MM.1S (cell line): ENCODE results near the gene DGKI.
A peak's percentile ranks its signal among the peaks of the same experiment; 100 is the strongest.

Experiments used
- DNase-seq: peaks from one replicate; pipeline ENCODE4 v3.0.0-alpha.2; 2015
- H2AFZ ChIP-seq: fragments of 300-600 bp; sonication (generic); 2 replicates; pipeline ENCODE4 v1.6.0; 2016; ENCODE audit warnings: antibody characterized with exemption, low read length
- H3F3A ChIP-seq: fragments of 300-600 bp; sonication (generic); 2 replicates; pipeline ENCODE4 v1.6.1; 2016; ENCODE audit warnings: mild to moderate bottlenecking, antibody characterized with exemption, low read length, moderate library complexity, mixed read lengths; ENCODE audit not compliant: insufficient read depth
- H3K27ac ChIP-seq: fragments of 300-600 bp; sonication (generic); 2 replicates; pipeline ENCODE4 v1.5.1; 2016; ENCODE audit warnings: mild to moderate bottlenecking, low read length
- H3K27me3 ChIP-seq: fragments of 300-600 bp; sonication (generic); replicated peaks from 2 replicates; pipeline ENCODE4 v1.6.0; 2016; ENCODE audit warnings: low read length; ENCODE audit not compliant: insufficient read depth
- H3K36me3 ChIP-seq: fragments of 300-600 bp; sonication (generic); replicated peaks from 2 replicates; pipeline ENCODE4 v1.6.1; 2016; ENCODE audit warnings: mild to moderate bottlenecking, low read length, mixed read lengths; ENCODE audit not compliant: insufficient read depth
- H3K4me1 ChIP-seq: fragments of 300-600 bp; sonication (generic); 2 replicates; pipeline ENCODE4 v1.6.1; 2016; ENCODE audit warnings: low read length, mixed read lengths
- H3K4me2 ChIP-seq: fragments of 300-600 bp; sonication (generic); 2 replicates; pipeline ENCODE4 v1.6.0; 2016; ENCODE audit warnings: low read depth, low read length
- H3K4me3 ChIP-seq: fragments of 300-600 bp; sonication (generic); 2 replicates; pipeline ENCODE4 v1.5.1; 2016; ENCODE audit warnings: low read length, mixed read lengths
- H3K79me2 ChIP-seq: fragments of 300-600 bp; sonication (generic); 2 replicates; pipeline ENCODE4 v1.6.1; 2016; ENCODE audit warnings: mixed run types, low read length, mixed read lengths
- H3K9ac ChIP-seq: fragments of 300-600 bp; sonication (generic); 2 replicates; pipeline ENCODE4 v1.6.1; 2016; ENCODE audit warnings: low read length, mixed read lengths
- H3K9me2 ChIP-seq: fragments of 300-600 bp; sonication (generic); replicated peaks from 2 replicates; pipeline ENCODE4 v1.6.1; 2016; ENCODE audit warnings: mild to moderate bottlenecking, low read length, mixed read lengths; ENCODE audit not compliant: insufficient read depth
- H3K9me3 ChIP-seq: fragments of 300-600 bp; sonication (generic); replicated peaks from 2 replicates; pipeline ENCODE4 v1.6.1; 2016; ENCODE audit warnings: mild to moderate bottlenecking, low read length, mixed read lengths; ENCODE audit not compliant: insufficient read depth
- H4K20me1 ChIP-seq: fragments of 300-600 bp; sonication (generic); 2 replicates; pipeline ENCODE4 v1.6.1; 2016; ENCODE audit warnings: mild to moderate bottlenecking, low read length, moderate library complexity, mixed read lengths; ENCODE audit not compliant: insufficient read depth
- EZH2 ChIP-seq: fragments of 300-600 bp; sonication (generic); optimal IDR thresholded peaks from 2 replicates; pipeline ENCODE3; 2017; ENCODE audit warnings: low read depth, mild to moderate bottlenecking, antibody characterized with exemption, low read length, mixed read lengths
- EZH2phosphoT487 ChIP-seq: fragments of 300-600 bp; sonication (generic); IDR thresholded peaks from 2 replicates; pipeline ENCODE4 v1.6.1; 2018; ENCODE audit warnings: antibody characterized with exemption, low read length
- TF ChIP-seq, protein P1 (sequence below): fragments of 300-600 bp; sonication (generic); IDR thresholded peaks from 2 replicates; pipeline ENCODE4 v1.5.1; 2016; ENCODE audit warnings: antibody characterized with exemption, low read length, mixed read lengths

DGKI gene

GRCh38 chr7:137443616-137444015, 403.2 kb downstream of the DGKI start:
- no peaks in the 10 kb centered on the region for H3K9me3 ChIP-seq
- H3F3A ChIP-seq = no peaks in the 10 kb centered on the region
- H3K27me3 ChIP-seq = no peaks in the 10 kb centered on the region
- H3K79me2 ChIP-seq = no peaks in the 10 kb centered on the region
- no peak overlapping the region for H3K4me3 ChIP-seq
- no peaks in the 10 kb centered on the region for H4K20me1 ChIP-seq
- H3K9ac ChIP-seq = no peak overlapping the region
- TF ChIP-seq, protein P1, sequence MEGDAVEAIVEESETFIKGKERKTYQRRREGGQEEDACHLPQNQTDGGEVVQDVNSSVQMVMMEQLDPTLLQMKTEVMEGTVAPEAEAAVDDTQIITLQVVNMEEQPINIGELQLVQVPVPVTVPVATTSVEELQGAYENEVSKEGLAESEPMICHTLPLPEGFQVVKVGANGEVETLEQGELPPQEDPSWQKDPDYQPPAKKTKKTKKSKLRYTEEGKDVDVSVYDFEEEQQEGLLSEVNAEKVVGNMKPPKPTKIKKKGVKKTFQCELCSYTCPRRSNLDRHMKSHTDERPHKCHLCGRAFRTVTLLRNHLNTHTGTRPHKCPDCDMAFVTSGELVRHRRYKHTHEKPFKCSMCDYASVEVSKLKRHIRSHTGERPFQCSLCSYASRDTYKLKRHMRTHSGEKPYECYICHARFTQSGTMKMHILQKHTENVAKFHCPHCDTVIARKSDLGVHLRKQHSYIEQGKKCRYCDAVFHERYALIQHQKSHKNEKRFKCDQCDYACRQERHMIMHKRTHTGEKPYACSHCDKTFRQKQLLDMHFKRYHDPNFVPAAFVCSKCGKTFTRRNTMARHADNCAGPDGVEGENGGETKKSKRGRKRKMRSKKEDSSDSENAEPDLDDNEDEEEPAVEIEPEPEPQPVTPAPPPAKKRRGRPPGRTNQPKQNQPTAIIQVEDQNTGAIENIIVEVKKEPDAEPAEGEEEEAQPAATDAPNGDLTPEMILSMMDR = no peak
- no peak for TF ChIP-seq EZH2
- TF ChIP-seq EZH2phosphoT487 = no peak
- H3K4me1 ChIP-seq = no peaks in the 10 kb centered on the region
- H3K27ac ChIP-seq = no peak overlapping the region
- DNase-seq = peak; percentile 32
- H3K9me2 ChIP-seq = no peaks in the 10 kb centered on the region
- no peaks in the 10 kb centered on the region for H3K36me3 ChIP-seq
- H2AFZ ChIP-seq = no peak overlapping the region
- H3K4me2 ChIP-seq = no peak overlapping the region

GRCh38 chr7:137441451-137441850, 405.3 kb downstream of the DGKI start:
- Histone ChIP-seq H4K20me1 (no peaks in the 10 kb centered on the region), H3K9me2 (no peaks in the 10 kb centered on the region), H3K9ac (no peak overlapping the region), H3K4me3 (no peak overlapping the region), H3K4me2 (no peak overlapping the region), H3K79me2 (no peaks in the 10 kb centered on the region), H3K4me1 (no peaks in the 10 kb centered on the region), H2AFZ (no peak overlapping the region), H3K27me3 (no peaks in the 10 kb centered on the region), H3K9me3 (no peaks in the 10 kb centered on the region), H3K36me3 (no peaks in the 10 kb centered on the region), H3K27ac (no peak overlapping the region), H3F3A (no peaks in the 10 kb centered on the region)
- no peak for TF ChIP-seq EZH2phosphoT487
- TF ChIP-seq, protein P1 = no peak
- no peak for TF ChIP-seq EZH2
- DNase-seq = no peak

- Histone ChIP-seq H3K9ac (no peak overlapping the region), H3K9me2 (no peaks in the 10 kb centered on the region), H3K4me2 (no peak overlapping the region), H2AFZ (no peak overlapping the region), H3K36me3 (no peaks in the 10 kb centered on the region), H3K9me3 (no peaks in the 10 kb centered on the region), H3K27me3 (no peaks in the 10 kb centered on the region), H3K79me2 (no peaks in the 10 kb centered on the region), H3K4me1 (no peaks in the 10 kb centered on the region), H3K27ac (no peak overlapping the region), H4K20me1 (no peaks in the 10 kb centered on the region), H3F3A (no peaks in the 10 kb centered on the region), H3K4me3 (no peak overlapping the region)
- no peak for DNase-seq
- TF ChIP-seq, protein P1 = no peak
- TF ChIP-seq EZH2phosphoT487 = no peak
- no peak for TF ChIP-seq EZH2
Observed at GRCh38 chr7:137439829-137440825, 406.6 kb downstream of the DGKI start.
